ENCODE measurements around the gene GEN1.

GRCh38 chr2:17813010-17813741 lies 59.2 kb downstream of the GEN1 start:
- TF ChIP-seq RFX5 (IDR thresholded peaks at IDR 0.05; ENCODE audit: low read depth, low read length) (no peak), EZH2 (IDR thresholded peaks at IDR 0.05; ENCODE audit: borderline replicate concordance, control insufficient read depth, low read depth, low read length) (no peak), NFYB (IDR thresholded peaks at IDR 0.05; ENCODE audit: insufficient read depth, low read depth, low read length) (no peak), USF2 (IDR thresholded peaks at IDR 0.05; ENCODE audit: borderline replicate concordance, low read depth, low read length) (no peak), BCL11A (IDR thresholded peaks at IDR 0.05; ENCODE audit: low read depth, low read length) (no peak), SMARCA5 (IDR thresholded peaks at IDR 0.05) (no peak), POLR2AphosphoS5 (IDR thresholded peaks at IDR 0.05; ENCODE audit: low read length) (no peak), TAF1 (IDR thresholded peaks at IDR 0.05; ENCODE audit: borderline replicate concordance, low read depth, low read length) (no peak), CTCF (IDR thresholded peaks at IDR 0.05 in 2 of 3, conservative IDR thresholded peaks at IDR 0.05 in 1 of 3; ENCODE audit: control insufficient read depth in 2 of 3, extremely low read depth in 1 of 3, insufficient read depth in 1 of 3, low read depth in 3 of 3, low read length in 3 of 3) (no peak)
